HG03378 (cell line): ENCODE data around the gene M6PR.
"Not testable (repeated sequence)": the region's sequence is repeated elsewhere in the genome, so short reads cannot be mapped to it uniquely, and the experiment has no call there.

Experiments
- ATAC-seq: cut with Tn5 transposase; IDR thresholded peaks from one replicate; pipeline ENCODE4 v1.9.1; 2021; ENCODE audit warnings: mild to moderate bottlenecking, moderate library complexity; ENCODE audit not compliant: unreplicated experiment

The M6PR gene

DNA sequence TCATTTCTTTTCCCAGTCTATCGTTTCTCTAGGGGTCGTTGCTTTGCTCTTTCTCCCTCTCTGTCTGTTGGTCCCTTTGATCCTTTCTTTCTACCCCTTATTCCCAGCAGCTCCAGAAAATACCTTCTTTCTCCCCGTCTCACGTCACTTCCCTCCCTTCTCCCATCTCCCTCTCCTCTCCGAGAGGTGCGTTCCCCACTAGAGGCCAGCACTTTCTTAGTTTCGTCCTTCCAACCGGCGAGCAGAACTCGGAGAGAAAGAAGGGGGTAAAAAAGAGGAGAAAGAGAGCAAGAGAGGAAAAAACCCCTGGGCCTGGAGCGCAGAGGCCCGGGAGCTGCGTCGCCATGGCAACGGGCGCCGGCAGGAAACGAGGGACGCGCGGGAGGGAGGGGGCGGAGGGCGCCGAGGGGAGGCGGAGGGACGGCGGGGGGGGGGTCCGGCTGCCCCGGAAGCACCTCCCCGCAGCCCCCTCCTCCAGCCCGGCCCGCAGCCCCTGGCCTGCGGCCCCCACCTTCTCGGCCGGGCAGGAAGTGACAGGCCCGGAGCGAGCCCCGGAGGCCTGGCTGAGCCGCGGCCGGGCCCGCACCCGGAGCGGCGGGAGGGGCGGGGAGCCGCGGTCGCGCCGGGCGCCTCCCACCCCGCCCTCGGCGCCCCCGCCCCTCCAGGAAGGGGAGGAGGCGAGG lies 35.3 kb downstream of the M6PR start, which contains the start of gene PHC1:
Gene PHC1, plus strand, starts transcription at position 477 of the 683 bp plus-strand sequence. CDS start 3,169 bp downstream, outside the sequence.
- not testable (repeated sequence) for ATAC-seq

DNA sequence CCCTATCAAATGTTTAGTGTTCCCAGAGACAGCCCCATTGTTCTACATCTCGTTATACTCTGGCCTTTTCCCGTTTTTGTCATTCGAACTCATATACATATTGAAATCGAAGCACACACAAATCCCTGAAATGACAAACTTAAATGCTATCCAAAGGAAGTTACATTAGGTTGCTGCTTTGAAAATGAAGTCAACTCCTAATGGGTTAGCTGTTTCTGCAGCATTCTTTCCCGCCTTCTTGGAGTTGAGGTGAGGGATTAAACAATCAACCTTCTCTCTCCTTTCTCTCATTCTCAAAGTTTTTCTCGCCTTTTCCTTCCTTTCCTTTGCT lies 35.8 kb downstream of the M6PR start:
- no peak for ATAC-seq

DNA sequence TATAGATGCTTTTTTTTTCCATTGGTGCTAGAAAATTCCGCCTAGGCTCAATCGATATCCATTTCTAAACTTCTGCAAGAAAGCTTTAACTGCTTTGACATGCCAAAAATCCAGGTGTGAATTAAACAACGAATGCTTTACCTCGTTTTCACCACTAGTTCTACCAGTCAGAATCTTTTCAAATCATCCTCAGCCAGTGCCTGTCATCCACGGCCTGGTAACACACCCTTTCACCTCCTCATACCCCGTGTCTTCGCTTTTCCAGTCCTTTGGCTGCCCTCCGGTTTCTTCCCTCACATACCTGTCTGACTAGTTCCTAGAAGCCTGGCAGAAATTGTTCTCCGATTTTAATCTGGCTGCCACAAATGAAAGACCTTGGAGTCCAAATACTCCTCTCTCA lies 36.5 kb downstream of the M6PR start:
- ATAC-seq: no peak

DNA sequence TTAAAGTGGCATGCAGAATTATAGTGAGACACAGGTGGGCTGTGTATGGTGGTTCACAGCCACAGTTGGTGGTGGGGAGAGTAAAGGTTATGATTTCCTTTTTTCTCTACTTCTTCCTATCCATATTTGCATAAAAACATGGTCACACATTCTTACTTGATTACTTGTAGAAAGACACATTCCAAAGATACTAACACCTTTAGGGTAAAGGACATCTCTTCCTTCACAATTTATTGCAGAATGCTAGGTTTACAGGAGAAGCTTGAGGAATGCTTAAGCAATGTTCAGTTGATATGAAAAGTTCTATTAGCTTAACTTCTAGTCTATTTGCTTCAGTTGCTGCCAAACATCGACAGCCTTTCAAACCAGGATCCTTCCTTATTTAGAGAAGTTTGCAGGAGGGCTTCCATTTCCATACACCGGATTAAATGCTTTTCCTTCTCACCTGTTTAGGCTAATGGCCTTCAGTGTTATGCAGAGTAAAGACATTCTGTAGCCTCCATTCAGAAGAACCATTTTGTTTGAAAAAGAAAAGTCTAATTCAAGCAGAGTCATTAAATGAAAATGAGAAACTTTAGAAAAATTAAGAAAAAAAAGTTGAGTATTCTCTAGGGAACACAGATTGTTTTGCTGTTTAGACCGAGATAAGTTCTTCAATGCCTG lies 37.7 kb downstream of the M6PR start:
- ATAC-seq: no peak

DNA sequence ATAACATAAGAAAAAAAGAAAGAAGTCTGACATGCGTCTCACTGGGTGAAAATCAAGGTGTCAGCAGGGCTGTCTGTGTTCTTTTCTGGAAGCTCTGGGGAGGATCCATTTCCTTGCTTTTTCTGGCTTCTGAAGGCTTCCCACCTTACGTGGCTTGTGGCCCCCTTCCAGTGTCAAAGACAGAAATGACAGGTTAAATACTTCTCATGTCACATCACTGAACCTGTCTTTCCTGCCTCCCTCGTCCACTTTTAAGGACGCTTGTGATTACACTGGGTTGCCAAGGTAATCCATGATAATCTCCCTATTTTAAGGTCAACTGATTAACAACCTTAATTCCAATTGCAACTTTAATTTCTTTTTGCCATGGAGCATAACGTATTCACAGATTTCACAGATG lies 39.7 kb downstream of the M6PR start:
- ATAC-seq: no peak

DNA sequence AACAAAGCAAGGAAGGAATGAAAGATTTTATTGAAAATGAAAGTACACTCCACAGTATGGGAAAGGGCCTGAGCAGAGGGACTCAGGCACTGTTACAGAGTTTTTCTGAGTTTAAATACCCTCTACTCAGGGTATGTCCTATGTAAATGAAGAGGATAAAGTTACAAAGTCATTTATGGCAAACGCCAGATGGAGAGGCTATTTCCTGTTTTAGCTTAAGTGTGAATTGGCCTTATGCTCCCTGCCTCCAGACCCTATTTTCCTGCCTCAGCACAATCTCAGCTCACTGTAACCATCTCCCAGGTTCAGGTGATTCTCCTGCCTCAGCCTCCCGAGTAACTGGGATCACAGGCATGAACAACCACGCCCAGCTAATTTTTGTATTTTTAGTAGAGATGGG lies 41.9 kb downstream of the M6PR start:
- no peak for ATAC-seq

DNA sequence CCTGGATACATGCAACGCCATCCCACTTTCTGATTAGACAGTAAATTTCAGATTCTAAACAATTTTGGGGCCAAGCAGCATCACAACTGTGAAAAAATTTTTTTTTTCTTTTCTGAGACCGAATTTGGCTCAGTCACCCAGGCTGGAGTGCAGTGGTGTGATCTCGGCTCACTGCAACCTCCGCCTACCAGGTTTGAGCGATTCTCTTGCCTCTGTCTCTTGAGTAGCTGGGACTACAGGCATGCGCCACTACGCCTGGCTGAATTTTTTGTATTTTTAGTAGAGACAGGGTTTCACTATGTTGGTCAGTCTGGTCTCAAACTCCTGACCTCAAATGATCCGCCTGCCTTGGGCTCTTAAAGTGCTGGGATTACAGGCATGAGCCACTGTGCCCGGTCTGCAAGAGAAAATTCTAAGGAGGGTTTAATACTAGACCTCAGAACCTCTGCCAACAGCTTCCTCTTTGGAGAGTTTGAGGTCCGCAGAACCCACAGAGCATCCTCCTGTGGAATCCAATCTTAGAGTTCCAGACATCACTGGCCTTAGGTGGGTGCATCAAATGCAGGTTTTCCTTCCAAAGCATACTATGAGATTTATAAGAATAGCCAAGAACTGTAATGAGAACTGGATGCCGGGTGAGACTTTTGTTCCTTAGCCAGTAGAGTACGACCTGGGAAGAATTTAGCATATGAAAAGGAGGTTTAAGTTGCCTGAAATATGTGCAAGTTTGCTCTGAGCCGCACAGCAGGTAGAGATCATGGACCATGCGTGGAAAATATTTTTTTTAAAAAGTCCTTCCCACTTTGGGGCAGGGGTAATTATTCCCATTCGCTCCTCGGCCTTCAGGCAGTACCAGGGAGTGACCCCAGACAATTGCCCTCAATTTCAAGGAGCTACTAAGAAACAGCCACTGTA lies 42.9 kb downstream of the M6PR start:
- ATAC-seq: no peak

DNA sequence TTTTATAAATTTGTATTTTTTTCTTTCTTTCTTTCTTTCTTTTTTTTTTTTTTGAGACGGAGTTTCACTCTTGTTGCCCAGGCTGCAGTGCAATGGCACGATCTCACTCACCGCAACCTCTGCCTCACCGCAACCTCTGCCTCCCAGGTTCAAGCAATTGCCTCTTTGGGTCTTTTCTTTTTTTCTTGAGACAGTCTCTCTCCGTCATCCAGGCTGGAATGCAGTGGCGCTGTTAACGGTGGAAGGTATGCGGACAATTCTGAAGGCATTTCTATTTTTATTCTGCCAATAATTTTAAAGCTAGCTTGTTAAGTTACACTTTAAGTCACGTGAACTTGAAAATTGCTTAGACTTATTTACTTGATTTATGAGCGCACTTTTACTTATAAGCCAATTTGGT lies 43.9 kb downstream of the M6PR start:
- no peak for ATAC-seq

DNA sequence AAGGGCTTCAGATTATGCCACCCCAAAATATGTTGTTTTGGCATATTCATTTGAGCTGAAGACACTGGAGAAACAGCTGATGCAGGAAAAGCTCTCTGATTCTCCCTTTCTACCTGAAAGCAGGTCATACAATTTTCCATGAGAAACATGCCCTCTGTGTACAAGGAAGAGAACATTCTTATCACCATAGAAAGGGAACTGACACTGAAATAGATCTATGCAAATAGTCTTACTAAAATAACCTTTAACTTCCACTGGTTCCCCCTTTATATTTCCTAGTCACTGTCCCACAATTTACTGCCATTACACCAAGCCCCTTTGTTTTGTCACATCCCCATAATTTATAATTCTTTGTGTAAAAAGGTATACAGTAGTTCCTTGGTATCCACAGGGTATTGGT lies 44.8 kb downstream of the M6PR start:
- no peak for ATAC-seq

DNA sequence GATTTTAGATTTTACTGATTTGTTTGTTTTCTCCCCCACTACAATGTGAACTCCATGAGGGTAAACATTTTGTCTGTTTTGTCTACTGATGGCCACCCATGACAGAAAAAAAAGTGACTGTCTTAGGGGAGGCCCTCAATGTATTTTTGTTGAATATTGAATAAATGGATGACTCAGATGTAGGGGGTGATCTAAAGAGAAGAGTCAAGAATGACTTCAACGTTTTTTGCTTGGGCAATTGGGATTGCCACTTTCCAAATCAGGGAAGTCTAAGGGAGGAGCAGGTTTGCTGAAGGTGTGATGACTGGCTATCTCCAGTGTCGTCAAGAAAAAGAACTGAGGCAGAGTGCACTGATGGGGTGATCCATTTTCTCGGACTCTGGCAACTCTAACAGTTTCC lies 45.8 kb downstream of the M6PR start:
- no peak for ATAC-seq

DNA sequence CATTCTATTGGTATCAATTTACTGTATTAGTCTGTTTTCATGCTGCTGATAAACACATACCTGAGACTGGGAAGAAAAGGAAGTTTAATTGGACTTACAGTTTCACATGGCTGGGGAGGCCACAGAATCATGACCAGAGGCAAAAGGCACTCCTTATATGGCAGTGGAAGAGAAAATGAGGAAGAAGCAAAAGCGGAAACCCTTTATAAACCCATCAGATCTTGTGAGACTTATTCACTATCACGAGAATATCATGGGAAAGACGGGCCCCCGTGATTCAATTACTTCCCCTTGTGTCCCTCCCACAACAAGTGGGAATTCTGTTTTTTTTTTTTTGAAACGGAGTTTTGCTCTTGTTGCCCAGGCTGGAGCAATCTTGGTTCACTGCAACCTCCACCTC lies 46.7 kb downstream of the M6PR start:
- not testable (repeated sequence) for ATAC-seq

DNA sequence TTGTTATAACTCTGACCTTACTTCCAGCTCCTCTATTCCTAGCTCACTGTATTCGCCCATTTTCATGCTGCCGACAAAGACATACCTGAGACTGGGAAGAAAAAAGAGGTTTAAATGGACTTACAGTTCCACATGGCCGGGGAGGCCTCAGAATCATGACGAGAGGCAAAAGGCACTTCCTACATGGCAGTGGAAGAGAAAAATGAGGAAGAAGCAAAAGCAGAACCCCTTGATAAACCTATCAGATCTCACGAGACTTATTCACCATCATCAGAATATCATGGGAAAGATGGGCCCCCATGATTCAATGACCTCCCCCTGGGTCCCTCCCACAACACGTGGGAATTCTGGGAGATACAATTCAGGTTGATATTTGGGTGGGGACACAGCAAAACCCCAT lies 49.6 kb downstream of the M6PR start:
- ATAC-seq: no peak

DNA sequence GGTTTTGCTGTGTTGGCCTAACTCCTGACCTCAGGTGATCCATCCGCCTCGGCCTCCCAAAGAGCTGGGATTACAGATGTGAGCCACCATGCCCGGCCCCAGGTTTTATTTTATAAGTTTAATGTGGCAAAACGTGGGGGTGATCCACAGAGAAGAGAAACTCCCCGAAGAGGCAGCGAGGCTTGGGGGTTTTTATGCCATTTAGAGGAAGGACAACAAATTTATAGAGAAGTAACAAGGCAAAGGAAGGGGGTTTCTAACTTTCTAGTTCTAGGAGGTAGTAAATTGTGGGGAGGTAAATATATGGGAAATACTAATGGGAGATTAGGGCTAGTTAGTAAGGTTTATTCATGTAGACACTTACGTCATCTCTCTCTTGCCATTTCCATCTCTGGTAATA lies 52.4 kb downstream of the M6PR start:
- no peak for ATAC-seq

DNA sequence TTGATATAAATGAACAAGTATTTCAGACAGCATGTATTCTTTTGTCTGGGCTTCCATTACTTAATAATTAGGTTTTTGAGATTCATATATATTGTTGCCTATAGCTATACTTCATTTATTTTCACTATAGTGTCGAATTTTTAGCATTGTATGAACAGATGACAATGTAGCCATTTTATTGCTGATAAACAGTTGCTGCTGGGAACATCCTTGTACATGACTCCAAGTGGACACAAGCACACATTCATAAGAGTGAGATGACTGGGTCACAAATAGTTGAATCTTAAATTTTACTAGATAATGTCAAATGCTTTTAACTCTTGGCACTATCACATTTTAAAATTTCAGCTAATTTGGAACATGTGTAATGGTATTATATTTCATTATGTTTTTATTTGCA lies 54.5 kb downstream of the M6PR start:
- no peak for ATAC-seq

DNA sequence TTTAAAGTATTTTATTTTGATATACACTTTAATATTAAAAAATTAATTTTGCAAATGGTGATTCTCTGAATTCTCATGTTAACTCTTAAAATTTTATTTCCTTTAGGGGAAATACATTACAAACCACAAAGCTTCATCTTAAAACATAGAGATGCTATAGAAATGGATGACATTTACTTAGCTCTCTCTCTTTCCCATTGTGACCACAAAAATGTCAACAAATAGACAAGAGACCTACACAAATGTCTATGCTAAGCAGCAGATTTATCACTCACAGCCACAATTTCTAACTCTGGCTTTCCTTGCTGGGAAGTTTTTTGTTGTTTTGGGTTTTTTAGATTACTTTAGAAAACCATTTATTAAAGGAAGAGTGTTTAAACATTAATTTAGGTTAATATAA lies 55.1 kb downstream of the M6PR start:
- ATAC-seq: no peak

DNA sequence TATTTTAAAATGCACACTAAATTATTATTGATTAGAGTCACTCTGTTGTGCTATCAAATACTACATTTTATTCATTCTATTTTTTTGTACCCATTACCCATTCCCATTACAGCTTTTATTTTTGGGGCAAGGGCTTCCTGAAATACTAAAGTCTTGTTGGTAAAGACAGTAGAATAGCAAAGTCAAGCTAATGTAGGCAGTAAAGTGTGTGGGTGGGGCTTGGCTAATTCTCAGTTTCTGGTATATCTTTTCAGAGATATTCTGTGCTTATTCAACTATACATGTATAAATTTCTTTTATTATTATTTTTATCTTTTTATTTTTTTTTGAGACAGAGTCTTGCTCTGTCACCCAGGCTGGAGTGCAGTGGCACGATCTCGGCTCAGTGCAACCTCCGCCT lies 57.5 kb downstream of the M6PR start:
- ATAC-seq: no peak
